VCaP (cell line): ENCODE data around the gene TRIOBP.
A peak's percentile ranks its signal among the peaks of the same experiment; 100 is the strongest.

Experiments
- H3K27ac ChIP-seq: fragments of 450-650 bp; 2 replicates; pipeline ENCODE4 v1.5.1; 2017
- CTCF ChIP-seq: fragments of 450-650 bp; conservative IDR thresholded peaks from 2 replicates; pipeline ENCODE4 v1.5.1; 2017; ENCODE audit warnings: mild to moderate bottlenecking, moderate library complexity

The TRIOBP gene

GRCh38 chr22:37740455-37741311, 43.8 kb downstream of the TRIOBP start:
- no peak for TF ChIP-seq CTCF
- no peak overlapping the region for H3K27ac ChIP-seq

GRCh38 chr22:37741312-37741795, 44.5 kb downstream of the TRIOBP start:
- H3K27ac ChIP-seq: no peak overlapping the region
- no peak for TF ChIP-seq CTCF

GRCh38 chr22:37742376-37743171, 45.7 kb downstream of the TRIOBP start:
- no peak for TF ChIP-seq CTCF
- H3K27ac ChIP-seq: no peak overlapping the region

DNA sequence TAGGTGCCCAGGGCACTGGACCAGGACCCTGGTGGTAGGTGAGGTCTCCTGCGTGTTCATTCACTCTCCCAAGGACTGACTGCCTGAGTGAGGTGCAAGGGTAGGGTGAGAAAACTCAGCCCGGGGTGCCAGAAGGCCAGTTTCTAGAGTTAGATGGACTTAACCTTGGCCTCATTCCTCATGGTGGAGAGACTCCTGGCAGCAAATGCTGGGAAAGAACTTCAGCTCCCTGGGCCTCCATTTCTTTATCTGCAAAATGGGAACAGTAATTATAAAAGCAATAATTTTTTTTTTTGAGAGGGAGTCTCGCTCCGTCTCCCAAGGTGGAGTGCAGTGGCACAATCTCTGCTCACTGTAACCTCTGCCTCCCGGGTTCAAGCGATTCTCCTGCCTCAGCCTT, 47.7 kb downstream of the TRIOBP start:
- peak overlapping the region; percentile 96 for H3K27ac ChIP-seq
- no peak for TF ChIP-seq CTCF

DNA sequence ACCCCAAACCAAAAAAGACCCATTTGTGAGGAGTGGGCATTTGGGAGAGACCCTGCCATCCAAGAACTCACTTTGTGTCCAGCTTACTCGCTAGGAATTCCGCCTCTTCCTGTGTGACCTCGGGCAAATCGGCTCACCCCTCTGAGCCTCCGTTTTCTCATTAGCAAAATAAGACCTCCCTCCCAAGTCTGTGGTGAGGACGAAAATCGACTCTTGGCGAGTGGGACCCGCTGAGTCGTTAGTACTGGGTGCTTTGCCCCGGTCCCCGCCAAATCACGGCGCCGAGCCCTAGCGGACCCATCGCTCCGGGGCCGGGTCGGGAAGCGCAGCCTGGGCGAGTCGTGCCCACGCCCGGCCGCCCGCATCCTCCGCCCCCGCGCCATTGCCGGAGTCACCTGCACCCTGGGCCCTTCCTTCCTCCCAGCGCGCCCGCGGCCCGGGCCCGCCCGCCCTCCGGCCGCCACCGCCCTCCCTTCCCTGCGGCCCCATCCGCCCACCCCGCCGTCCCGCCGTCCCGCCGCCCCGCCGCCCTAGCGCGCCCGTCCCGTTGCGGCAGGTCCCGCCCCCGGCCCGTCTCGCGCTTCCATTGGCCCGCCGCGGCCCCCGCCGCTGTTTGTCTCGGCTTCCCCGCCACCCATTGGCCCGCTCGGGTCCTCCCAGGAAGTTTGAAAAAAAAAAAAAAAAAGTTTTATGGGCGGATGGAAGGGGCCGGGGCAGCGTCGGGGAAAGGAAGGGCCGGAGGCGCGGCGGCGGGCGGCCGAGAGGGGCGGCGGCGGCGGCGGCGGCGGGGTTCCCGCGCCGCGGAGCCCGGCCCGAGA, 48.9 kb downstream of the TRIOBP start:
- no peak for TF ChIP-seq CTCF
- peak overlapping the region; percentile 96 for H3K27ac ChIP-seq

GRCh38 chr22:37746366-37747079, 49.7 kb downstream of the TRIOBP start:
- peak overlapping the region; percentile 96 for H3K27ac ChIP-seq
- TF ChIP-seq CTCF: no peak
